ENCODE measurements around the gene NCF2.
"Not testable (repeated sequence)": the region's sequence is repeated elsewhere in the genome, so short reads cannot be mapped to it uniquely, and the experiment has no call there.

NCF2 gene

DNA sequence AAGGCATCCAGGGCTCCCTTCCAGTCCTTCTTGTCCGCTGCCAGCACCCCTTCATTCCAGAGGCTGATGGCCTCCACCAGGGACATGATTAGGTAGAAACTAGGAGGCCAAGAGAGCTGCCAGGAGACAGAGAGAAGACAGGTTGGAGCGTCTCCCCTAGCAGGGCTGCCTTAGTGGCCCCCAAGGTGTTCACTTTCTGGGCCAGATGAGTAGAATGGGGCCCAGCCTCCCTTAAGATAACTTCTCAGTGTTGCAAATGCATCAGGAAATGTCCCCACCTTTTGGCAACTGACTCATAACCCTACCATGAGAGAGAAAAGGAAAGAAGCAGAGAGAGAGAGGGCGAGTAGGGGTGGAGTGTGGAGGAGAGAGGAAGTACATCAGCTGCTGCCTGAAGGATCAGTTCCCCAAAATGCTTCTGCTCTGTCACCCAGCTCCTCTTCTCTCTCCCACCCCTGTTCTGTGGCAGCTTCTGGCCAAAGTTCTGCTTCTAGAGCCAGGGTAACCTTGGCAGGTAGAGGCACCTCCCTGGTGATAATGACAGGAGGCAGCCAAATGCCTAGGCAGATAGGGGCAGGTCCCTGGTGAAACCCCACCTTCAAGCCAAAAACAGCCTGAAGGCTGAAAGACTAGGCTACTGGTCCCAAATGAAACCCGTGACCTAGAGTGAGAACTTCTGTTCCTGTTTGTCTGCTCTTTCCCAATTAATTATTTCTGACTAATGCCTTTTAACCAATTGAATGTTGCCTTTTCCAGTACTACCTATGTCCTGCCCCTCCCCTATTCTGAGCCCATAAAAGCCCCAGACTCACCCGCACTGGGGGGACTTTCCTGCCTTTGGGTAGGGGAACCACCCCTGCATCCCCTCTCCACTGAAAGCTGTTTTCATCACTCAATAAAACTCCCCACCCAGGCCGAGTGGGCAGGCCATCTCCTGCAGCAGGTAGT, at the start of gene NCF2:
TSS of gene NCF2 (minus strand) at position 216 of the 948 bp plus-strand sequence. CDS start at position 86, 130 bp downstream.
- in situ Hi-C loops (cut with MboI; ENCODE audit: low sequenced_read_pairs): no loop called here

- in situ Hi-C loops (cut with MboI; ENCODE audit: low sequenced_read_pairs): no loop called here
These were observed 48.6 kb upstream of the NCF2 start for GRCh38 chr1:183638649-183639387.

GRCh38 chr1:183636783-183637182, 46.5 kb upstream of the NCF2 start:
- in situ Hi-C loops (cut with MboI; ENCODE audit: low sequenced_read_pairs): no loop called here

- in situ Hi-C loops (cut with MboI; ENCODE audit: low sequenced_read_pairs): no loop called here
These were observed 46.0 kb upstream of the NCF2 start for GRCh38 chr1:183636334-183636682.

DNA sequence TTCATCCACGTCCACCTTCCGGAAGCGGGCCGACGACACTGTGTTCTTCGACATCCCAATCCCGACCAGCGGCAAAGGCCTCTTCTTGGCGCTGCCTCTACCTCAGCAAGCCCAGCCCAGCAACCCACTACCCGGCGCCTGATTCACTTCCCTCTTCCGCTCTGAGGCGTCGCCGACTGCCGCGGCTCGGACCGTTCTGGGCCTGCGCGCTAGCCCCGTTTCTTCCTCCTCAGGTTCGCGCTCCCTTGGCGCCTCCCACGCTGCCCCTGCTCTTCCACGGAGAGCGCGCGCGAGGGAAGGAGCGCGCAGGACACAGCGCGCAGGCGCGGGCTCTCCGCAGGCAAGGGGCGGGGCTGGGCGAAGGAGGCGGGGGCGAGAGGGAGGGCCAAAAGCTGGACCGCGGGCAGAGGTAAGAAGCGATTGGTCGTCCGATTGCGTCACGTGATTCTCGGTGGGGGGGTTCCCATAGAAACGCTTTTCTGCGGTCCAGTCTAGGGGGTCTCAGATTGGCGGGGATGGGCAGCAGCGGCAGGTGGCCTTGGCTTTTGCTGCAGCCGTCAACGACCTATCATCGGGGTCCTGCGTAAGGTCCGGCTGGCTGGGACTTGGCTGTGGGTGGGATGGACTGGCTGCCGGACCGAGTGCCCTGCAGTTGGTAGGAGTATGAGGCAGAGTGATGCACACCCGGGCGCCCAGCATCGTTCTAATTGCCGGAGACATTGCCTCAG, 45.5 kb upstream of the NCF2 start, which contains the start of gene ARPC5:
TSS of gene ARPC5 (minus strand) at position 178 of the 728 bp plus-strand sequence. CDS start at position 54, 124 bp downstream.
- in situ Hi-C loops (cut with MboI; ENCODE audit: low sequenced_read_pairs): no loop called here

DNA sequence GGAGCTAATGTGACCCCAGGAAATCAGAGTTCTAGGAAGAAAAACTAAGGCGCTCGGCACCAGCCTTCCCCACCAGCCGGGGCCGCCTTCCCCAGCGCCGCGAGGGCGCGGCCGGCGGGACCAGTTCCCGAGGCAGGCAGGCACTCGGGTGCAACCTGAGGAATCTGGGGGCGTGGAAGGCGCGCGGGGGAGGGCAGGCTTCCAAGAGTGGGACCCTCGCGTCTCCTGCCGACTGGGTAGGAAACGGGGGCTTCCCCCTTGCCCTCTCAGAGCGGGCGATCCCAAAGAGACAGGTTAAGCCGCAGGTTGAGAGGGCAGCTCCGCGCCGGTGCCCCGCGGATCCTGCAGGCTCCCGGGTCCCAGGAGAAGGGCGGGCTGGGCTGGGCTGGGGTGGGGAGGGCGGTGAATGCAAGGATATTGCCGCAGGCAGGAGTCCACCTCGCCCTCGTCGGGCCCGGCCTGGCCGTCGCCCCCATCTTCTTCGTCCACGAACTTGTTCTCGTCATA, 44.9 kb upstream of the NCF2 start:
- in situ Hi-C loops (cut with MboI; ENCODE audit: low sequenced_read_pairs): no loop called here

DNA sequence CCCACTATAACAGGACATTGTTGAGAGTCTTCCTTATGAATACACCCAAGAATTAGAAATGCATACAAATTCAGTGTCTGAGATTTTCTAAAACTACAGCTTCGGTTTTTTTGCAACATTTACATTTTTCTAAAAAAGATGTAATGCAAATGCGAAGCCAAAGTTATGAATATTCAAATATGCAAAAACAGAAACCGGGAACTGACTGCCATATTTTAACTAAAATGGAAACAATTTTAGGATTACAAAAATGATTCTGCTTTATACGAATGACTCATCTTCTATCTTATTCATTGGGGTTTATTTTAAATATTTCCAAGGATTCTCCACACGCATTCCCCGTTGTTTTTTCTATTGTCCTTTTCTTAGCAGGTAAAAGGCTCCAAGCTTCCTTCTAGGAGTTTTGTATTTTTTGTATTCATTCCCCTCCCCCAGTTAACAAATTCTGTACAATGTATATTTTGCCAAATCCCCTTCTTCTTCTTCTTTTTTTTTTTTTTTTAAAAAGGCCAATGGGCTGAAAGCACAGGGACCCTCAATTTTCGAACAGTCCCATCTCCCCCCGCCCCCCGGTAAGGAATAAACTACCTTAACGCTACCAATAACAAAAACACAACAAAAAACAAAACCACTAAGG, 44.3 kb upstream of the NCF2 start:
- in situ Hi-C loops (cut with MboI; ENCODE audit: low sequenced_read_pairs): no loop called here

DNA sequence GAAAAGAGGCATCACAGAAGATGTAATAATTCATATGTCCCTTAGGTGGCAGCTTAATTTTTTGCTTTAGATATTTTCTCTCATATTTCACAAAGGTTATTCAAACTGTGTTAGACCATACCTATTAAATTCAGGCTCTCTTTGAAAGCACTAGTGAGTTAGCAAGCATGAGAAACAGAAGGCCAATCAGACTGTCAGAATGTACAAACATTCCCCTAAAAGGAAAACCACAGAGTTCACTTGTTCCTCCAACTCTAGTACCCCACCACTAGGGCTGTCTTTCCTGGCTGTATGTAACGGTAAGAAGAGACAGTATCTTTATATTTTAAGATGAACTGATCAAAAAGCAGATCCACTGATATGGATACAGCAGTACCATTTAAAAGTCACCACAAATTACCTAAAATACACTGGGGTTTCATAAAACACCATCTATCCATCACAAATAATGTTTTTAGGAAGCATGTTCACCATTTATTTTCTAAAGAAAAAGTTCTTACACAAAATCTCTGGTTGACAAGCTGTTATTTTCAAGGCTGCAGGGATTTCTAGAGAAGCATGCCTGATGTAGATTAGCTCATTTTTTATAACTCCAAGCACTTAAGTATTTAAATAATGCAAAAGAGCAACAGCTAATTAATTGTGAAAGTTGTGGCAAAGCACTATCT, 43.6 kb upstream of the NCF2 start:
- in situ Hi-C loops (cut with MboI; ENCODE audit: low sequenced_read_pairs): no loop called here

DNA sequence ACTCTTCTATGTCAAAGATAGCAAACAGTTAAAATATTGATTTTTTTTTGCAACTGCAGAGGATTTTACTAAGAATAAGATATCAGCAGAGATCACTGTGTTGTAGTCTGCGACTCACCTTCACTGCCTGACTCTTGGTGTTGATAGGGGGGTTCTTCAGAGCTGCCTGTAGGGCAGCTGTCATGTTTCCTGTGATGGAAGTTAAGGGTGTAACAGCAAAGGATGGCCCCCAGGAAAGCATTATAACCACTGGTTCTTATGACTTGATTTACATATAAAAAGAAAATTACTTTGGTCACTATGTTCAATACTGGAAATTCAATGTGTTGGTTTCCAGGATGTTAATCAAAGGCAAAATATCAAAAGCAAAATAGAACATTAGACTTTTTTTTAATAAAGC, 42.7 kb upstream of the NCF2 start:
- in situ Hi-C loops (cut with MboI; ENCODE audit: low sequenced_read_pairs): no loop called here

GRCh38 chr1:183632114-183632513, 41.9 kb upstream of the NCF2 start:
- in situ Hi-C loops (cut with MboI; ENCODE audit: low sequenced_read_pairs): no loop called here

GRCh38 chr1:183630748-183631147, 40.5 kb upstream of the NCF2 start:
- in situ Hi-C loops (cut with MboI; ENCODE audit: low sequenced_read_pairs): no loop called here

GRCh38 chr1:183628537-183628936, 38.3 kb upstream of the NCF2 start:
- in situ Hi-C loops (cut with MboI; ENCODE audit: low sequenced_read_pairs): no loop called here

DNA sequence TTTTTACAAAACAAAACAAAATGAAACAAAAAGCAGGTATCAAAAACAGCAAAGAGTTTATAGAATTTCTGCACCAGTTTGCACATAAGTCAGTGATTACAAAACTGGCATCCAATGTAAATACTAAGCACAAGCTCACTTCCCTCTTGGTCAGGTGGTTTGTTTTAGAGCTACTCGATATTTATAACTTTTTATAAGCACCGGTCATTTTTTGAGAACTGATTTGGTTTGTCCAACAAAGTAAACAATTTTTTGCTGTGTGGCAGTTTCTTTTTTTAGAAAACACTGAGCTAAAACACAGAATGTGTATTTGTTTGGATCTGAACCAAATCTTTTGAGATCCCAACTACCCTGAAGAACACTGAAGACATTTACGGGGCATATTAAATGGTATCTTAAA, 36.0 kb upstream of the NCF2 start:
- in situ Hi-C loops (cut with MboI; ENCODE audit: low sequenced_read_pairs): not testable (repeated sequence)

DNA sequence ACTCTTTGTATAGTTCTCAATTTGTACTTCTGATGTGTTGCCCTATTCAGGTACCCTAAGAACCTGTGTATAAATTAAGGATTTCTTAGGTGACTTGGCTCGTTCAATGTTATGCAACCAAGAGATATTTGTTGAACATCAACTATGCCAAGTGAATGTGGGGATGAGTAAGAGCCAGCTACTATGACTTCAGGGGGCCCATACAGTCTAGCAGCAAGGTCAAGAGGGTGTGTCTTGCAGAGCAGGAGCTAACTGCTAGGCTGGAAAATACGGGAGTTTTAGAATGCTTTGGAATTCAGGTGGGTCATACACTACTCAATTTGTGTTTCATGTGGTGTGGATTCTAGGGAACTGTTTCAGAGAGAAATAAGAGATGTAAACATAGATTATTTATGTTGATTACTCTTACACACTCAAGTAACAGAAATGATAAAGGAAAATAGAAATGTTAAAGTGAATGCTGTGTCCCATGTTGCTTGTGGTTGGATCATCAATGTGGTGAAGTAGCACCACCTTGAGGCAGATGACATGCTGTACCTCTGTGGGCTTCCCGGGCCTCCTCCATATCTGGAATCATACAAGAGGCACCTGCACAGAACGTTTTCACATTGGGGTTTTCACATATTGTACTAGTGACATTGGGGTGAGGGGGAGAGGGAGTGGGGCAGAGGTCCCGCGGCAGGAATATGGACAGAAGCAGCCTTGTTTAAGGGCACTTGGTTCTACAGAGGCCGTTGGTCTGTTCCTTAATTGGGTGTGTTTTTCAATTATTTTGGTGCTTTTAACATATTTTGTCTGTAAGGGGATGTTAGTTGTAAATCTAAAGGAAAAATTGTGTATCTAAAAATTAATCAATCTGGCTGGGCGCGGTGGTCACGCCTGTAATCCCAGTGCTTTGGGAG, 32.9 kb upstream of the NCF2 start:
- in situ Hi-C loops (cut with MboI; ENCODE audit: low sequenced_read_pairs): no loop called here

DNA sequence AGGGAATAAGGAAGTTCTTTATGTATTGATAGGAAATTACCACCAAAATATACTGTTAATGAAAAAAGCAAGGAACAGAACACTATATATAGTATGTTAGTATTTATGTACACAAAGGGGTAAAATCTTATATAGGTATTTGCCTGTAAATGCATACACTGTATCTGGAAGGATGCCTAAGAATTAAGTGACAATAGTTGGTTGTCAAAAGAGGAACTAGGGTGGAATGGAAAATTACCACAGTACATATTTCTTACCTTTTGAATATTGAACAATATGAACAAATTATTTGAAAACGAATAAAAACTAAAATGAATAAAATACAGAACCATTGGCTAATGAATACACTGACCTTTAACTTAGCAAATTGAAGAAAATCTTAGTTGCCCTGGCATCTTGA, 31.8 kb upstream of the NCF2 start:
- in situ Hi-C loops (cut with MboI; ENCODE audit: low sequenced_read_pairs): no loop called here

GRCh38 chr1:183620311-183620710, 30.1 kb upstream of the NCF2 start:
- in situ Hi-C loops (cut with MboI; ENCODE audit: low sequenced_read_pairs): no loop called here

GRCh38 chr1:183619781-183620180, 29.5 kb upstream of the NCF2 start:
- in situ Hi-C loops (cut with MboI; ENCODE audit: low sequenced_read_pairs): no loop called here

DNA sequence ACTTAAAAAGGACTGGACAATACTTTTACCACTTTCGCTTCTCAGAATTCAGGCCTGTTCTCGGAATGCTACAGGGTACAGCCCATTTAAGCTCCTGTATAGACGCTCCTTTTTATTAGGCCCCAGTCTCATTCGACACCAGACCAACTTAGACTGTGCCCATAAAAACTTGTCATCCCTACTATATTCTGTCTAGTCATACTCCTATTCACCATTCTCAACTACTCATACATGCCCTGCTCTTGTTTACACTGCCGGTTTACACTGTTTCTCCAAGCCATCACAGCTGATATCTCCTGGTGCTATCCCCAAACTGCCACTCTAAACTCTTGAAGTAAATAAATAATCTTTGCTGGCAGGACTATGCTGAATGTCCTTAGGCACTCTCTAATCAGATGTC, 27.9 kb upstream of the NCF2 start:
- in situ Hi-C loops (cut with MboI; ENCODE audit: low sequenced_read_pairs): not testable (repeated sequence)

GRCh38 chr1:183612975-183613374, 22.7 kb upstream of the NCF2 start:
- in situ Hi-C loops (cut with MboI; ENCODE audit: low sequenced_read_pairs): not testable (repeated sequence)
